ENCODE data around the gene NTMT2. TPM values are rescaled to one million over a fixed set of nuclear protein-coding genes. Genes with fewer than 3 reads are reported as not detected.

Gene NTMT2
- total and polyA plus RNA-seq, 9 of the 15 experiments (the other 6 are each of a cell fraction or from before 2014, with no cell fraction given): not detected

- BruUV-seq (replicated peaks): no TSS peak
- DNase-seq (ENCODE audit: extremely low read depth in 1 of 4, low spot score in 3 of 4) (no peak), FAIRE-seq (no peak), ATAC-seq (no peak)
- in situ Hi-C loops (cut with MboI): no loop called here
- no peaks in the 10 kb centered on the region for H3K27me3 ChIP-seq (ENCODE audit: control insufficient read depth in 2 of 2, insufficient read depth in 2 of 2, low read length in 2 of 2)
- H3K79me2 ChIP-seq (ENCODE audit: control insufficient read depth, insufficient read depth, low read length): no peaks in the 10 kb centered on the region
- no peaks in the 10 kb centered on the region for H3K36me3 ChIP-seq (ENCODE audit: control insufficient read depth, insufficient read depth, low read length)
- no peaks in the 10 kb centered on the region for H3K4me1 ChIP-seq (replicated peaks in 1 of 2; ENCODE audit: control insufficient read depth in 2 of 2, insufficient read depth in 2 of 2, low read length in 2 of 2)
- H2AFZ ChIP-seq (ENCODE audit: low read depth, low read length): no peak overlapping the region
- intact Hi-C loops (cut with micrococcal nuclease): no loop called here
- H3K27ac ChIP-seq (ENCODE audit: extremely low read depth, low read depth, low read length): no peak overlapping the region
- H3K4me3 ChIP-seq: no peak overlapping the region
- H3K9me1 ChIP-seq (ENCODE audit: control insufficient read depth, insufficient read depth, low read length): no peaks in the 10 kb centered on the region
- no peaks in the 10 kb centered on the region for H4K20me1 ChIP-seq (replicated peaks; ENCODE audit: control insufficient read depth, insufficient read depth, low read length)
- H3K9me3 ChIP-seq (replicated peaks; ENCODE audit: control insufficient read depth, insufficient read depth, low read depth, low read length): no peaks in the 10 kb centered on the region
- WGBS (ENCODE audit: insufficient coverage, low coverage, missing lambda C conversion rate): 6% methylated on average over 1 of the region's 1 CpG
- no peak overlapping the region for H3K9ac ChIP-seq (ENCODE audit: insufficient read depth in 1 of 2, low read depth in 2 of 2, low read length in 2 of 2)
- POLR2A ChIA-PET: no interaction called here
- CTCF ChIA-PET (ENCODE audit: low intra/inter-chr PET ratio): no interaction called here
- H3K4me2 ChIP-seq (ENCODE audit: insufficient read depth, low read length): no peak overlapping the region
- no peak for TF ChIP-seq NFE2L1 (tag; IDR thresholded peaks at IDR 0.05; ENCODE audit: borderline replicate concordance, low read depth)
- TF ChIP-seq ATF4 (CRISPR knock-in tag; IDR thresholded peaks at IDR 0.05): 0 out of 2 replicates have a peak, but pooled peaks have one; percentile 71
- no peak for TF ChIP-seq CREB5 (CRISPR knock-in tag; IDR thresholded peaks at IDR 0.05)
- no peak for TF ChIP-seq ETV5 (CRISPR knock-in tag; IDR thresholded peaks at IDR 0.05; ENCODE audit: low read depth)
- TF ChIP-seq ZFPM2 (CRISPR knock-in tag; IDR thresholded peaks at IDR 0.05): no peak
- TF ChIP-seq CEBPG (CRISPR knock-in tag; IDR thresholded peaks at IDR 0.05): no peak
- peak; percentile 79 to 82 for TF ChIP-seq CEBPG (tag; conservative IDR thresholded peaks at IDR 0.05 in 1 of 2, IDR thresholded peaks at IDR 0.05 in 1 of 2)
- TF ChIP-seq BCOR (IDR thresholded peaks at IDR 0.05): no peak
- TF ChIP-seq ATF7 (IDR thresholded peaks at IDR 0.05): peak; percentile 58; the same call in 1 of the 2 replicates
- no peak for TF ChIP-seq ZNF830 (CRISPR knock-in tag; IDR thresholded peaks at IDR 0.05)
- no peak for TF ChIP-seq HMG20B (CRISPR knock-in tag; IDR thresholded peaks at IDR 0.05)
- TF ChIP-seq TAF1 (IDR thresholded peaks at IDR 0.05; ENCODE audit: control insufficient read depth, extremely low read depth, insufficient read depth, low read length, severe bottlenecking): no peak
- TF ChIP-seq YBX1 (IDR thresholded peaks at IDR 0.05): no peak
- TF ChIP-seq ZKSCAN3 (CRISPR knock-in tag; IDR thresholded peaks at IDR 0.05): no peak
- TF ChIP-seq POLR2H (tag; IDR thresholded peaks at IDR 0.05; ENCODE audit: low read depth): peak; percentile 72
- no peak for TF ChIP-seq ZNF408 (CRISPR knock-in tag; IDR thresholded peaks at IDR 0.05; ENCODE audit: low read depth)
Observed at GRCh38 chr1:170168265-170168664, 22.5 kb downstream of the NTMT2 start.
